ENCODE measurements around the gene MOBP. TPM values are rescaled to one million over a fixed set of nuclear protein-coding genes. Genes with fewer than 3 reads are reported as not detected.

The MOBP gene
- polyA plus RNA-seq, 1 donor (not counting 4 experiments of a cell fraction or from before 2014, with no cell fraction given): not detected

- H3K4me2 ChIP-seq (ENCODE audit: control insufficient read depth, extremely low read depth, insufficient read depth, low read depth, low read length): no peak overlapping the region
- H3K9me3 ChIP-seq (ENCODE audit: control insufficient read depth, low read depth, low read length): no peaks in the 10 kb centered on the region
- H3K79me2 ChIP-seq (ENCODE audit: control insufficient read depth, insufficient read depth, low read length): no peaks in the 10 kb centered on the region
- H2AFZ ChIP-seq (ENCODE audit: control insufficient read depth, low read length): no peak overlapping the region
- H3K27me3 ChIP-seq (ENCODE audit: control insufficient read depth, extremely low read depth, insufficient read depth, low read length): no peaks in the 10 kb centered on the region
- H3K4me3 ChIP-seq (ENCODE audit: control insufficient read depth in 2 of 3, extremely low read depth in 1 of 3, insufficient read depth in 2 of 3, low read depth in 1 of 3, low read length in 3 of 3): no peak overlapping the region
- H4K20me1 ChIP-seq (ENCODE audit: control insufficient read depth, extremely low read depth, insufficient read depth, low read length): no peaks in the 10 kb centered on the region
- H3K27ac ChIP-seq (ENCODE audit: control insufficient read depth, insufficient read depth, low read length): no peak overlapping the region
- no peaks in the 10 kb centered on the region for H3K9me1 ChIP-seq (ENCODE audit: control insufficient read depth, extremely low read depth, insufficient read depth, low read length)
- H3K36me3 ChIP-seq (ENCODE audit: control insufficient read depth in 2 of 2, extremely low read depth in 1 of 2, insufficient read depth in 2 of 2, low read length in 2 of 2): no peaks in the 10 kb centered on the region
- dilution Hi-C loops (cut with MboI; ENCODE audit: extremely low pct_ligation_motif_present, low sequenced_read_pairs): no loop called here
- no peaks in the 10 kb centered on the region for H3K4me1 ChIP-seq (ENCODE audit: control insufficient read depth, extremely low read depth, insufficient read depth, low read length)
- no peak overlapping the region for H3K9ac ChIP-seq (ENCODE audit: control insufficient read depth, extremely low read depth, insufficient read depth, low read length)
- FAIRE-seq (no peak), DNase-seq (ENCODE audit: low read depth, low spot score) (no peak)
- TF ChIP-seq EZH2 (IDR thresholded peaks at IDR 0.05; ENCODE audit: low read length) (no peak), CTCF (optimal IDR thresholded peaks at IDR 0.05 in 1 of 3, IDR thresholded peaks at IDR 0.05 in 1 of 3, conservative IDR thresholded peaks at IDR 0.05 in 1 of 3; ENCODE audit: extremely low read depth in 1 of 3, insufficient read depth in 2 of 3, low read length in 3 of 3) (no peak)
Observed at GRCh38 chr3:39491733-39492350, 24.4 kb downstream of the MOBP start.

GRCh38 chr3:39494781-39495180 is 27.3 kb downstream of the MOBP start:
- no peak overlapping the region for H3K27ac ChIP-seq (ENCODE audit: control insufficient read depth, insufficient read depth, low read length)
- H3K4me3 ChIP-seq (ENCODE audit: control insufficient read depth in 2 of 3, extremely low read depth in 1 of 3, insufficient read depth in 2 of 3, low read depth in 1 of 3, low read length in 3 of 3): no peak overlapping the region
- H4K20me1 ChIP-seq (ENCODE audit: control insufficient read depth, extremely low read depth, insufficient read depth, low read length): no peaks in the 10 kb centered on the region
- H3K9me1 ChIP-seq (ENCODE audit: control insufficient read depth, extremely low read depth, insufficient read depth, low read length): no peaks in the 10 kb centered on the region
- DNase-seq (ENCODE audit: low read depth, low spot score) (no peak), FAIRE-seq (no peak)
- no peaks in the 10 kb centered on the region for H3K9me3 ChIP-seq (ENCODE audit: control insufficient read depth, low read depth, low read length)
- H3K9ac ChIP-seq (ENCODE audit: control insufficient read depth, extremely low read depth, insufficient read depth, low read length): no peak overlapping the region
- dilution Hi-C loops (cut with MboI; ENCODE audit: extremely low pct_ligation_motif_present, low sequenced_read_pairs): no loop called here
- TF ChIP-seq CTCF (optimal IDR thresholded peaks at IDR 0.05 in 1 of 3, IDR thresholded peaks at IDR 0.05 in 1 of 3, conservative IDR thresholded peaks at IDR 0.05 in 1 of 3; ENCODE audit: extremely low read depth in 1 of 3, insufficient read depth in 2 of 3, low read length in 3 of 3): no peak
- no peaks in the 10 kb centered on the region for H3K4me1 ChIP-seq (ENCODE audit: control insufficient read depth, extremely low read depth, insufficient read depth, low read length)
- peaks cover 10% of the 10 kb centered on the region for H3K27me3 ChIP-seq (ENCODE audit: control insufficient read depth, extremely low read depth, insufficient read depth, low read length)
- H3K36me3 ChIP-seq (ENCODE audit: control insufficient read depth in 2 of 2, extremely low read depth in 1 of 2, insufficient read depth in 2 of 2, low read length in 2 of 2): no peaks in the 10 kb centered on the region
- H3K79me2 ChIP-seq (ENCODE audit: control insufficient read depth, insufficient read depth, low read length): no peaks in the 10 kb centered on the region
- no peak overlapping the region for H3K4me2 ChIP-seq (ENCODE audit: control insufficient read depth, extremely low read depth, insufficient read depth, low read depth, low read length)
- no peak overlapping the region for H2AFZ ChIP-seq (ENCODE audit: control insufficient read depth, low read length)
